Measurements from ENCODE around the gene ZNF423. TPM values are rescaled to one million over a fixed set of nuclear protein-coding genes. Genes with fewer than 3 reads are reported as not detected.
A peak's percentile ranks its signal among the peaks of the same experiment; 100 is the strongest.

ZNF423 gene
- total and polyA plus RNA-seq, 10 donors, result 0.36 to 7.0 (median 3.7) TPM

GRCh38 chr16:49858200-49859124 is 2.5 kb upstream of the ZNF423 start:
- intact Hi-C loops (cut with DNase I; ENCODE audit: low total_unique reads), result no loop called here
- DNase-seq, result no peak
- no peaks in the 10 kb centered on the region for H3K36me3 ChIP-seq

DNA sequence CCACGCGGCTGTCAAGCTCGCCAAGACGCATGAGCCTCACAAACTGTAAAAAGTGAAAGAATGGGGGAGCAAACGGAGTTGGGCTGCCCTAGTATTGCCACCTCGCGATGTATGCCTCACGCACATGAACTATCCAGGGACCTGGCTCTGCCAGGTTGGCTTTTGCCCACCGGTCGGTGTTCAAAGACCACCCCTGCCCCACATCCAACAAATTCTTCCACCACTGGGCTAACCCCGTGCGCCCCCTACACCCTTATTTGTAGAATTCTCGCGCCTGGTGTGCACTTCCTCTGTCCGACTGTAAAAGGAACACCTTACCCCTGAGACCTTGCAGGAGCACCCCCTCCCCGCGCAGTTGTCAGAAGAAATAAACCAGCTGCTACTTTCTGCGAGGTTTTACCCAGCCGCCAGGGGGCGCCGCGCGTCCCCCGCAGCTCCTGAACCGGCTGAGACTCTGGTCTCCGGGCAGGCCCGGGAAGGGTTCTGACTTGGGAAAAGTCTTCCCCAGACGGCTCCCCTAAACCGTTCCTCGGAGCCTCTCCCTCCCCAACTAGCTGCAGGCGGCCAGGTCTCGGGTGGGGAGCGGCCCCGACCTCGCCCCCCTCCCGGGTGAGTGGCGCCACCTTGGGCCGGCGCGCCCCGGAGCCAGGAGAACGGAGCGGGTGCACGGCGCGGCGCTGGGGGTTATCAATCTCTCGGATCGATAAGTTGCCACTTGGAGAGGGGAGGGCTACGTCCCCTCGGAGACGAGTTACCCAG is 1.7 kb upstream of the ZNF423 start:
- WGBS, 5 donors, result 0 to 1% (median 1%) methylated on average over 32 to 52 of the region's 52 CpGs
- no peaks in the 10 kb centered on the region for H3K36me3 ChIP-seq
- H3K9me3 ChIP-seq, result no peaks in the 10 kb centered on the region
- peaks cover 10 to 65% (median 46%) of the 10 kb centered on the region in 6 donors for H3K4me1 ChIP-seq
- H3K27me3 ChIP-seq (replicated peaks in 1 of 7), result peaks cover 0 to 92% (median 26%) of the 10 kb centered on the region in 7 donors
- intact Hi-C loops (cut with DNase I; ENCODE audit: low total_unique reads), result no loop called here
- H3K4me3 ChIP-seq, result peak overlapping the region; percentile 5 to 89 (median 70)
- peak overlapping the region in 7 of 8 donors; percentile 74 to 91 (median 87) for H3K27ac ChIP-seq
- TF ChIP-seq POLR2A (IDR thresholded peaks at IDR 0.05) (no peak), POLR2AphosphoS5 (IDR thresholded peaks at IDR 0.05) (peak in 1 of 3 donors; percentile 4), CTCF (IDR thresholded peaks at IDR 0.05 in 8 of 11, conservative IDR thresholded peaks at IDR 0.05 in 3 of 11) (peak in 10 of 11 experiments; percentile 28 to 80 (median 64))
- peak; percentile 84 for DNase-seq

More at GRCh38 chr16:49858200-49859124, 2.5 kb upstream of the ZNF423 start:
- Histone ChIP-seq H3K4me1 (peaks cover 10 to 57% (median 41%) of the 10 kb centered on the region in 6 donors), H3K9me3 (no peaks in the 10 kb centered on the region), H3K4me3 (peak overlapping the region; percentile 23 to 89 (median 57)), H3K27me3 (replicated peaks in 1 of 7) (peaks cover 0 to 83% (median 26%) of the 10 kb centered on the region in 7 donors), H3K27ac (peak overlapping the region; percentile 57 to 91 (median 86))
- WGBS, 5 donors, result 1 to 3% (median 1%) methylated on average over 49 to 90 of the region's 90 CpGs
- peak in 1 of 3 donors; percentile 45 for TF ChIP-seq POLR2AphosphoS5 (IDR thresholded peaks at IDR 0.05)
- TF ChIP-seq POLR2A (IDR thresholded peaks at IDR 0.05), result no peak

GRCh38 chr16:49856672-49857330 is 889 bp upstream of the ZNF423 start:
- intact Hi-C loops (cut with DNase I; ENCODE audit: low total_unique reads), result no loop called here
- H3K4me1 ChIP-seq, result peaks cover 10 to 73% (median 48%) of the 10 kb centered on the region in 6 donors
- H3K27me3 ChIP-seq (replicated peaks in 1 of 7), result peaks cover 0 to 97% (median 26%) of the 10 kb centered on the region in 7 donors
- DNase-seq, result peak; percentile 84
- 0 to 3% (median 1%) methylated on average over 30 to 86 of the region's 86 CpGs for WGBS, 5 donors
- H3K27ac ChIP-seq, result peak overlapping the region in 7 of 8 donors; percentile 70 to 91 (median 89)
- peak overlapping the region; percentile 18 to 89 (median 70) for H3K4me3 ChIP-seq
- H3K36me3 ChIP-seq, result no peaks in the 10 kb centered on the region
- TF ChIP-seq POLR2A (IDR thresholded peaks at IDR 0.05) (no peak), POLR2AphosphoS5 (IDR thresholded peaks at IDR 0.05) (peak in 2 of 3 donors; percentile 66 to 72)
- no peaks in the 10 kb centered on the region for H3K9me3 ChIP-seq

GRCh38 chr16:49855280-49855821 is 561 bp downstream of the ZNF423 start:
- Histone ChIP-seq H3K4me3 (peak overlapping the region; percentile 57 to 89 (median 70)), H3K27me3 (replicated peaks in 1 of 7) (peaks cover 0 to 83% (median 26%) of the 10 kb centered on the region in 7 donors), H3K9me3 (no peaks in the 10 kb centered on the region), H3K36me3 (no peaks in the 10 kb centered on the region), H3K27ac (peak overlapping the region; percentile 57 to 91 (median 88)), H3K4me1 (peaks cover 14 to 88% (median 59%) of the 10 kb centered on the region in 6 donors)
- intact Hi-C loops (cut with DNase I; ENCODE audit: low total_unique reads), result no loop called here
- DNase-seq, result peak; percentile 93
- TF ChIP-seq CTCF (IDR thresholded peaks at IDR 0.05 in 8 of 11, conservative IDR thresholded peaks at IDR 0.05 in 3 of 11) (no peak), POLR2AphosphoS5 (IDR thresholded peaks at IDR 0.05) (peak; percentile 55 to 80 (median 79)), POLR2A (IDR thresholded peaks at IDR 0.05) (peak in 1 of 3 donors; percentile 14)
- WGBS, 5 donors, result 0 to 1% (median 1%) methylated on average over 20 to 72 of the region's 75 CpGs
